Middle frontal gyrus (tissue), 1 donor: ENCODE data around the gene TMEM151B.
A peak's percentile ranks its signal among the peaks of the same experiment; 100 is the strongest.
"Not testable (repeated sequence)": the region's sequence is repeated elsewhere in the genome, so short reads cannot be mapped to it uniquely, and the experiment has no call there.

Experiments used
- DNase-seq: peaks from one replicate; pipeline ENCODE4 v3.0.0-alpha.2; 2015; ENCODE audit warnings: low spot score; ENCODE audit errors: extremely low spot score

Gene TMEM151B

GRCh38 chr6:44304282-44305199 lies 34.3 kb downstream of the TMEM151B start:
- DNase-seq: no peak

DNA sequence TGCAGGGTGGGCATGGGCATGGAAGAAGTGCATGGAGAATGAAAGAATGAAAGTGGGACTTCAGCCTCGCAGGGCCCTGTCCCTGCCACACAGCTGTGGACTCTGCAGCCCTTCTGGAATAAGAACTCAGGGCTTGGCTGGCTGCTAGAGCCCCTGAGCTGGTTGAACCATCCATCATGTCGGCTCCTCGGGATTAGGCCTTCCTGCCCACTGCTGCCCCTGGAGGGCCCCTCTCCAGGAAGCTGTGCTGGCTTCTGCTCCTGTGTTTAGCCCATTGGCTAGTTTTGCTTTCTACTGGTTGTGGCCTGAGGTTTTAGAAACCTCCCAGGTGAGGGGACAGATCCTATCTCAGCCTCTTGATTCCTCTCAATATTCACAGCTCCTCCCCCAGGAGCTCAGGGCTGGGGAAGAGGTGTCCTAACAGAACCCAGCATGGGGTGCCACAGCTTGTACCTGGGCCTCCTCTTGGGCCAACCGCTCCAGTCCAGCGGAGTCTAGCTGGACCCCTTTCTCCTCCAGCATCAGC lies 35.0 kb downstream of the TMEM151B start:
- DNase-seq: no peak

- DNase-seq: no peak
Measured at GRCh38 chr6:44306710-44307109, 36.5 kb downstream of the TMEM151B start.

DNA sequence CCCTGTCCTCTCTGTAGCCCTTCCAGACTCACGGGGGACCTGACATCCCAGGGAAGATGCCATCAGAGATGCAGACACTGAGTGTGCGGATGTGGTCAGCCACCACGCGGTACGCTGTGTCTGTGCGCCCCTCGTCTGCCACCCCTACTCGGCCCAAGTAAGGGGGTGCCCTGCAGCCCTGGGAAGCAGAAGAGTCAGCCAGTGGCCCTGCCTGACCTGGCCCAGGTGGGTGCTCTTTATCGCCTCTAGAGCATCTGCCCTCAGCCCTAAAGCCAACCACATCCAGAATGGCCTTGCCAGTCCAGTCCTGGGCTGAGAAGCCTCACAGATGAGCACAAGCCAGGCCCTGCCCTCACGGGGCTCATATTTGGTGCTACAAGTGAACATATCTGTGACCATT lies 37.0 kb downstream of the TMEM151B start:
- no peak for DNase-seq

GRCh38 chr6:44309092-44309491 lies 38.8 kb downstream of the TMEM151B start:
- no peak for DNase-seq

DNA sequence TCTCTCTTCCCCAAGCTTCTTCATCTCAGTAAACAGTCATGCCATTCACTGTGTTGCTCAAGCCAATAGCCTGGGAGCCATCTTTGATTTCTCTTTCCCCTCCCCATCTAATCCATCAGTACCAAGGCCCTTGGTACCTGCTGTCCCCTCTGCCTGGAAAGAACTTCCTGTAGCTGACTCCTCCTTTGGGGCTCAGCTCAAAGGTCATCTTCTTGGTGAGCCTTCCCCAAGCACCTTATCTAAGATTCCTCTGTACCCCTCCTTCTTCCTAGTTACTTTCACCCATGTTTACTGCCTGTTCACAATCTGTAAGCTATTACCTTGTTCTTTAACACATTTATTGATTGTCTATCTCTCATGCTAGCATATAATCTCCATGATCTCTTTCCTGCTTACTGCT lies 39.4 kb downstream of the TMEM151B start:
- no peak for DNase-seq

DNA sequence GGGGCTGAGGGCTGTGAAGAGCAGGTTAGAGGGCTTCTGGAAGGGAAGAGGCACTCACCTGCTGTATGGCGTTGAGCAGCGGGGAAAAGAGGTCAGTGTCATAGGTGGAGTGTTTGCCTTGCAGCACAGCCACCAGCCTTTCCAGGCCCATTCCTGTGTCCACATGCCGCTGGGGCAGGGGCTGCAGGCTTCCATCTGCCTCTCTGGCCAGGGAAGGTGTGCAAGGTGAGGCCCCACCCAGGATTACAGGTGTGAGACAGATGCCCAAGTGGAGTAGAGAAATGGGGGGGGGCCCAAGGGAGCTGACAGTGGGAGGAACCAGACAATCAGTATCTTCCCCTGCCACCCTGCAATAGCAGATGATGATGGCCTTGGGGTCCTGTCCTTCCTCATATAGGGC lies 40.0 kb downstream of the TMEM151B start:
- DNase-seq: no peak

GRCh38 chr6:44311304-44311703 lies 41.1 kb downstream of the TMEM151B start:
- no peak for DNase-seq

- DNase-seq: no peak
Measured at GRCh38 chr6:44311767-44312166, 41.5 kb downstream of the TMEM151B start.

DNA sequence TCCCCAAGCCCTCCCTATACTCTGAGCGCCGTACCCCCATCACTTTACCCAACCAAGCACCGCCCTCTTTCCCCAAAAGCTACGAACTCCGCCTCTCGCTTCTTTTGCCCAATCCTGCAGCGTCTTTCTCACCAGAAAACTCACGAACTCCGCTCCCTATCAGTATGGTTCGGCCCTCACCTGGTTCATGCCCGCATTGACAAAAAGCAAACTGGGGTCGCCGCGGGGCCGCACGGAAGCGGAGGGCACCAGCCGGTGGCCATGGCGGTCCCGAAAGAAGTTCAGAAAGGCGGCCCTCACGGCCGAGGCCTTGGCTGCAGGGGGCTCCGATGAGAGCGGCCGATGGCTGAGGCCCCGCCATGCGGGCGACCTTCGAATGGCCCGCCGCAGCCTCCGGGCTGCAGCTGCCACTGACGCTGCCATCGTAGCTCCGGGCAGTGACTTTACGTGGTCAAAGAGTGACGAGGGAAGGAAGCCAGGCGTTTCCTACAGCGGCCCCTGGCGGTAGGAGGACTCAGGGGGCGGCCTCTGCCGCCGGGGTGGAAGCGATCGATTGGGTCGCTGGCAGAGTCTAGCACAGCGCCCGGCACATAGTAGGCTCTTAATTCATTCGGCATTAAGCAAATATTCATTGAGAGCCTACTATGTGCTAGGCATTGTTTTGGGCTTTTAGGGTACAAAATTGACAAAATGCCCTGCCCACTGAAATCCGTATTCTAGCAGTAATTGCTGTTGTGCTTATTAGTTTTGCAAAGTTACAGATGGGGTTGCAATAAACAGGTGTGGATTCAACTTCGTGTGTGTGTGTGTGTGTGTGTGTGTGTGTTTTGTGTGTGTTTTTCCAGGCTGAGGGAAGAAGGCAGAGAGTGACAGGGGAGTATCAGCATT lies 42.9 kb downstream of the TMEM151B start, which contains the start of gene AARS2:
Gene AARS2, minus strand, starts transcription at position 447 of the 888 bp plus-strand sequence. Its CDS starts 24 bp downstream, at position 423.
- peak; percentile 62 for DNase-seq

GRCh38 chr6:44314657-44315056 lies 44.4 kb downstream of the TMEM151B start:
- DNase-seq: not testable (repeated sequence)

DNA sequence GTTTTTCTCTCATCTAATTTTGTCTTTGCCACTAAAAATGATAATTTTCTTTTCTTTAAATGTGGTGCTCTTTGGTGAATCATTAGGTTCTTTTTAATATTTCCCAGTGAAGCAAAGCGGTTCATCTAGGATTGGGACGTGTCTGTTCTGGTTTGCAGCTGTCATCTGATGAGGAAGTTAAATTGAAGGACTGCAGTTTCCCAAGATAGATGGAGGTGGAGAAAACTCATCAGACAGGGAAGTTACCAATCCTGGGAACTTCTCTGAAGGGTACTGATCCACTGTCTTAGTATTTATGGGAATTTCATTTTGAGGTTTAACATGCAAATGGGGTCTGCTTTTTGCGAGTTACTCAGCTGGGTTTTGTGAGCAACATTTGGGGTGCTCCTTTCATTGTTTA lies 45.3 kb downstream of the TMEM151B start:
- DNase-seq: no peak

DNA sequence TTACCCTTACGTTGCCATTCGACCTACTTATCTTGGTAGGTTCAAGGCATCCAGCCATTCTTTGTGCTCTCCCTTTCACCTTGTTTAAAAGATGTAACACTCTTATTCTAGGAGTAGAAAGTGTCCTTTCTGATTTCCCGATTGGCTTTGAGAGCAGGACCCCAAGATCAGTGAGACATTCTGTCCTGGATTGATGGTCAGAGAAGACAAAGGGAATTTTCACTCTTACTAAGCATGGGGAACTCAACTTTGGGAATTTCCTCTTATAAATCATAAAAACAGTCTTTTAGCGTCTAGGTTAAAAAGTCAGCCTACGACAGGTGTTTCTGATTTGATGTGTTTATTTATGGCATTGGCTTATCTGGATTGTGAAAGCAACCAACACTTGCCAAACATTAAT lies 45.7 kb downstream of the TMEM151B start:
- DNase-seq: no peak

DNA sequence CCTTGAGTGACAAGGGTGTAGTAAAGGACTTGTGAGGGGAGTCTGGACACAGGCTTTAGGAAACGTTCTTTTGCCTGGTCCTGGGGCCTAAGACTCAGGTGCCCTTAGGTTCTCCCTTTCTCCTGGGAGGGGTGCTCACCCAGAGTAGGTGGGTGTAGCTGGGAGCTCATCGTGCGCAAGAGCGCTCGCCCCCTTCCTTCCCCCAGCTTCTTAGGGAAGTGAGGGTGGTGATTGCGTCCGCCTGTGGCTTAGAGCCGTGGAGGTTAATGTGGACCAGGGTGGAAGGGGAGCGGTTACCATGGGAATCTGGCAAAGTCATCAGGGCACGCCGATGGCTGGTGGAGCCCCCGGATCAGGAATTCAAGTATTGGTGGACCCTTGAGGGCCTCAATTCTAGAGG lies 46.2 kb downstream of the TMEM151B start:
- no peak for DNase-seq

GRCh38 chr6:44317136-44317631 lies 46.9 kb downstream of the TMEM151B start:
- DNase-seq: not testable (repeated sequence)

- no peak for DNase-seq
Measured at GRCh38 chr6:44321210-44321609, 51.0 kb downstream of the TMEM151B start.

GRCh38 chr6:44327096-44327495 lies 56.8 kb downstream of the TMEM151B start:
- no peak for DNase-seq

GRCh38 chr6:44327760-44328159 lies 57.5 kb downstream of the TMEM151B start:
- no peak for DNase-seq

DNA sequence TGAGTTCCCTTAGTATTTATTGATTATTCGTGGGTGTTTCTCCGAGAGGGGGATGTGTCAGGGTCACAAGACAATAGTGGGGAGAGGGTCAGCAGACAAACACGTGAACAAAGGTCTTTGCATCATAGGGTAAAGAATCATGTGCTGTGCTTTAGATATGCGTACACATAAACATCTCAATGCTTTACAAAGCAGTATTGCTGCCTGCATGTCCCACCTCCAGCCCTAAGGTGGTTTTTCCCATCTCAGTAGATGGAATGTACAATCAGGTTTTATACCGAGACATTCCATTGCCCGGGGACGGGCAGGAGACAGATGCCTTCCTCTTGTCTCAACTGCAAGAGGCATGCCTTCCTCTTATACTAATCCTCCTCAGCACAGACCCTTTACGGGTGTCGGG lies 58.0 kb downstream of the TMEM151B start:
- DNase-seq: not testable (repeated sequence)

- DNase-seq: no peak
Measured at GRCh38 chr6:44329858-44330257, 59.6 kb downstream of the TMEM151B start.

GRCh38 chr6:44332585-44332984 lies 62.3 kb downstream of the TMEM151B start:
- no peak for DNase-seq
